ENCODE data around the gene IRF2BPL. TPM values are rescaled to one million over a fixed set of nuclear protein-coding genes. Genes with fewer than 3 reads are reported as not detected.

IRF2BPL gene
- total RNA-seq, 2 donors from 2014 or later = 42.0 to 51.1 TPM

- TF ChIP-seq CTCF (IDR thresholded peaks at IDR 0.05) = no peak
- Histone ChIP-seq H3K9me3 (no peaks in the 10 kb centered on the region), H3K27me3 (no peaks in the 10 kb centered on the region), H3K27ac (peak overlapping the region; percentile 91 to 98), H3K4me3 (no peak overlapping the region), H3K36me3 (no peaks in the 10 kb centered on the region), H3K4me1 (peaks cover 0 to 77% of the 10 kb centered on the region in 2 donors)
- no peak for DNase-seq (ENCODE audit: low spot score)
These were observed 15.5 kb upstream of the IRF2BPL start for GRCh38 chr14:77043984-77044485.

GRCh38 chr14:77043177-77043983 is 14.9 kb upstream of the IRF2BPL start:
- TF ChIP-seq CTCF (IDR thresholded peaks at IDR 0.05) = no peak
- H3K27ac ChIP-seq = peak overlapping the region; percentile 91 to 98
- no peaks in the 10 kb centered on the region for H3K36me3 ChIP-seq
- H3K27me3 ChIP-seq = no peaks in the 10 kb centered on the region
- H3K9me3 ChIP-seq = no peaks in the 10 kb centered on the region
- DNase-seq (ENCODE audit: low spot score) = no peak
- H3K4me1 ChIP-seq = peaks cover 0 to 83% of the 10 kb centered on the region in 2 donors
- H3K4me3 ChIP-seq = peak overlapping the region; percentile 11 to 12

GRCh38 chr14:77041881-77042545 is 13.5 kb upstream of the IRF2BPL start:
- peaks cover 0 to 97% of the 10 kb centered on the region in 2 donors for H3K4me1 ChIP-seq
- peak; percentile 84 for DNase-seq (ENCODE audit: low spot score)
- no peak for TF ChIP-seq CTCF (IDR thresholded peaks at IDR 0.05)
- H3K27me3 ChIP-seq = no peaks in the 10 kb centered on the region
- H3K4me3 ChIP-seq = no peak overlapping the region
- peak overlapping the region; percentile 91 to 98 for H3K27ac ChIP-seq
- no peaks in the 10 kb centered on the region for H3K9me3 ChIP-seq
- no peaks in the 10 kb centered on the region for H3K36me3 ChIP-seq

- Histone ChIP-seq H3K9me3 (no peaks in the 10 kb centered on the region), H3K4me1 (peaks cover 0 to 97% of the 10 kb centered on the region in 2 donors), H3K4me3 (peak overlapping the region in 1 of 2 donors; percentile 36), H3K27ac (peak overlapping the region; percentile 91 to 98), H3K27me3 (no peaks in the 10 kb centered on the region), H3K36me3 (no peaks in the 10 kb centered on the region)
- TF ChIP-seq CTCF (IDR thresholded peaks at IDR 0.05) = no peak
- no peak for DNase-seq (ENCODE audit: low spot score)
These were observed 12.5 kb upstream of the IRF2BPL start for GRCh38 chr14:77040741-77041653.

- DNase-seq (ENCODE audit: low spot score) = peak; percentile 99
- Histone ChIP-seq H3K36me3 (no peaks in the 10 kb centered on the region), H3K27me3 (no peaks in the 10 kb centered on the region)
These were observed 11.7 kb upstream of the IRF2BPL start for GRCh38 chr14:77040059-77040740.

More at GRCh38 chr14:77040059-77040740, 11.7 kb upstream of the IRF2BPL start:
- Histone ChIP-seq H3K27ac (peak overlapping the region; percentile 91 to 98), H3K9me3 (no peaks in the 10 kb centered on the region), H3K4me1 (peaks cover 0 to 90% of the 10 kb centered on the region in 2 donors), H3K4me3 (peak overlapping the region; percentile 23 to 36)
- TF ChIP-seq CTCF (IDR thresholded peaks at IDR 0.05) = no peak

All from right atrium auricular region (tissue), 2 donors.